ENCODE measurements around the gene EFTUD2. TPM values are rescaled to one million over a fixed set of nuclear protein-coding genes. Genes with fewer than 3 reads are reported as not detected.

Gene EFTUD2
- total and polyA plus RNA-seq, 2 of the 13 experiments (the other 11 are each of a cell fraction or from before 2014, with no cell fraction given) = 111 to 137 TPM

GRCh38 chr17:44947461-44948314 lies 48.4 kb upstream of the EFTUD2 start, which contains the start of gene KIF18B (continued):
- TF ChIP-seq HDAC6 (IDR thresholded peaks at IDR 0.05; ENCODE audit: low read depth, low read length) (no peak), ATF5 (CRISPR knock-in tag; IDR thresholded peaks at IDR 0.05; ENCODE audit: low read depth) (0 out of 2 replicates have a peak, but pooled peaks have one; percentile 28), ZNF891 (CRISPR knock-in tag; IDR thresholded peaks at IDR 0.05) (no peak), ZSCAN9 (CRISPR knock-in tag; IDR thresholded peaks at IDR 0.05; ENCODE audit: borderline replicate concordance) (no peak), ZNF550 (CRISPR knock-in tag; IDR thresholded peaks at IDR 0.05; ENCODE audit: borderline replicate concordance) (no peak), CCAR2 (optimal IDR thresholded peaks at IDR 0.05; ENCODE audit: low read depth, low read length) (no peak), KDM5A (IDR thresholded peaks at IDR 0.05; ENCODE audit: borderline replicate concordance, low read length) (peak; percentile 87), ZNF260 (CRISPR knock-in tag; IDR thresholded peaks at IDR 0.05; ENCODE audit: borderline replicate concordance, low read depth) (no peak), FUBP1 (CRISPR knock-in tag; IDR thresholded peaks at IDR 0.05; ENCODE audit: borderline replicate concordance) (0 out of 2 replicates have a peak, but pooled peaks have one; percentile 73), CTCF (CRISPR knock-in tag; IDR thresholded peaks at IDR 0.05) (peak; percentile 28; the same call in 1 of the 2 replicates), MLLT10 (CRISPR knock-in tag; IDR thresholded peaks at IDR 0.05) (no peak), CENPX (CRISPR knock-in tag; IDR thresholded peaks at IDR 0.05) (no peak), ZNF33A (CRISPR knock-in tag; IDR thresholded peaks at IDR 0.05; ENCODE audit: borderline replicate concordance) (no peak), NAIF1 (CRISPR knock-in tag; IDR thresholded peaks at IDR 0.05; ENCODE audit: borderline replicate concordance) (no peak), KDM2A (CRISPR knock-in tag; IDR thresholded peaks at IDR 0.05; ENCODE audit: borderline replicate concordance, low read depth) (peak; percentile 44; the same call in 1 of the 2 replicates), IRF9 (CRISPR knock-in tag; IDR thresholded peaks at IDR 0.05; ENCODE audit: borderline replicate concordance) (0 out of 2 replicates have a peak, but pooled peaks have one; percentile 25), JUN (CRISPR knock-in tag; IDR thresholded peaks at IDR 0.05) (peak; percentile 81), MYC (CRISPR knock-in tag; IDR thresholded peaks at IDR 0.05; ENCODE audit: borderline replicate concordance) (peak; percentile 91), TAF1 (CRISPR knock-in tag; IDR thresholded peaks at IDR 0.05) (peak; percentile 87), ZBTB26 (CRISPR knock-in tag; IDR thresholded peaks at IDR 0.05; ENCODE audit: borderline replicate concordance) (no peak; the same call in 1 of the 2 replicates), ZBTB1 (CRISPR knock-in tag; IDR thresholded peaks at IDR 0.05; ENCODE audit: borderline replicate concordance) (no peak), MIER3 (CRISPR knock-in tag; IDR thresholded peaks at IDR 0.05; ENCODE audit: borderline replicate concordance) (no peak)
